GM20000 (cell line): ENCODE data around the gene GRB10.

Experiments
- DNase-seq: peaks from one replicate; pipeline ENCODE4 v3.0.0; 2012; ENCODE audit warnings: low spot score
- CTCF ChIP-seq: IDR thresholded peaks from 2 replicates; pipeline ENCODE4 v1.5.1; 2012; ENCODE audit warnings: mild to moderate bottlenecking, control low read depth; ENCODE audit errors: extremely low read depth, missing control alignments

The GRB10 gene

GRCh38 chr7:50599385-50599784 lies 183.3 kb downstream of the GRB10 start:
- no peak for DNase-seq
- no peak for TF ChIP-seq CTCF

GRCh38 chr7:50598460-50599343 lies 184.0 kb downstream of the GRB10 start:
- no peak for DNase-seq
- no peak for TF ChIP-seq CTCF

- no peak for TF ChIP-seq CTCF
These were observed 186.2 kb downstream of the GRB10 start for GRCh38 chr7:50596484-50596883.

GRCh38 chr7:50595491-50596102 lies 187.1 kb downstream of the GRB10 start:
- DNase-seq: no peak
- TF ChIP-seq CTCF: no peak

More at GRCh38 chr7:50596484-50596883, 186.2 kb downstream of the GRB10 start:
- DNase-seq: no peak

- no peak for DNase-seq
These were observed 187.8 kb downstream of the GRB10 start for GRCh38 chr7:50594734-50595485.

GRCh38 chr7:50594136-50594535 lies 188.6 kb downstream of the GRB10 start:
- no peak for DNase-seq
- no peak for TF ChIP-seq CTCF

More at GRCh38 chr7:50594734-50595485, 187.8 kb downstream of the GRB10 start:
- no peak for TF ChIP-seq CTCF
